GM13977 (cell line): ENCODE data around the gene KRT9.

ENCODE experiments used
- DNase-seq: peaks from one replicate; pipeline ENCODE4 v3.0.0; 2012; ENCODE audit warnings: low spot score
- in situ Hi-C: fragments of 300-500 bp; cut with MboI; formaldehyde crosslinking; loops from one replicate; pipeline ENCODE4 v1.12.0; 2022; ENCODE audit warnings: low sequenced_read_pairs, low pct_unique_long_range_greater_than_20kb, mixed read lengths, inconsistent platforms; ENCODE audit not compliant: unreplicated experiment
- TF ChIP-seq, protein P1 (sequence below): IDR thresholded peaks from 2 replicates; pipeline ENCODE4 v1.5.1; 2012; ENCODE audit warnings: mild to moderate bottlenecking, control low read depth; ENCODE audit not compliant: insufficient read depth; ENCODE audit errors: extremely low read depth, missing control alignments

Gene KRT9

DNA sequence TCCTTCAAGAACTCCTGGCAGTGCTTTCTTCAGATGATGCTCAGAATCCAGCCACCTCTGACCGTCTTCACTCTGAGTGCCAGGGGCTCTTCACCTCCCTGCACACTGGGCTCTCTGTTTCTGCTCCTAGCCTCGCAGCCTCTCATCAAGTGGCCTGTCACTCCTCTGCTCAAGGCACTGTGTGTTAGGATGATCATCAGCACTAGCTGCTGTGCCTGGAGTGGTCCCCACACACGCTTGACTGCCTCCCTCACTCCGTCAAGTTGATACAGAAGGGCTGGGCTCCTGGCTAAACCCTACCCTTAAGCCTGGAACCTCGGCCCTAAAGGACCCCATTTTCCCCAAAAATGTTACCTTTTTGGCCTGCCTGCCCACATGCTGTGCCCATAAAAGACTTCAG, 15.6 kb downstream of the KRT9 start:
- TF ChIP-seq, protein P1, sequence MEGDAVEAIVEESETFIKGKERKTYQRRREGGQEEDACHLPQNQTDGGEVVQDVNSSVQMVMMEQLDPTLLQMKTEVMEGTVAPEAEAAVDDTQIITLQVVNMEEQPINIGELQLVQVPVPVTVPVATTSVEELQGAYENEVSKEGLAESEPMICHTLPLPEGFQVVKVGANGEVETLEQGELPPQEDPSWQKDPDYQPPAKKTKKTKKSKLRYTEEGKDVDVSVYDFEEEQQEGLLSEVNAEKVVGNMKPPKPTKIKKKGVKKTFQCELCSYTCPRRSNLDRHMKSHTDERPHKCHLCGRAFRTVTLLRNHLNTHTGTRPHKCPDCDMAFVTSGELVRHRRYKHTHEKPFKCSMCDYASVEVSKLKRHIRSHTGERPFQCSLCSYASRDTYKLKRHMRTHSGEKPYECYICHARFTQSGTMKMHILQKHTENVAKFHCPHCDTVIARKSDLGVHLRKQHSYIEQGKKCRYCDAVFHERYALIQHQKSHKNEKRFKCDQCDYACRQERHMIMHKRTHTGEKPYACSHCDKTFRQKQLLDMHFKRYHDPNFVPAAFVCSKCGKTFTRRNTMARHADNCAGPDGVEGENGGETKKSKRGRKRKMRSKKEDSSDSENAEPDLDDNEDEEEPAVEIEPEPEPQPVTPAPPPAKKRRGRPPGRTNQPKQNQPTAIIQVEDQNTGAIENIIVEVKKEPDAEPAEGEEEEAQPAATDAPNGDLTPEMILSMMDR = no peak
- no peak for DNase-seq
- in situ Hi-C loops = no loop called here

DNA sequence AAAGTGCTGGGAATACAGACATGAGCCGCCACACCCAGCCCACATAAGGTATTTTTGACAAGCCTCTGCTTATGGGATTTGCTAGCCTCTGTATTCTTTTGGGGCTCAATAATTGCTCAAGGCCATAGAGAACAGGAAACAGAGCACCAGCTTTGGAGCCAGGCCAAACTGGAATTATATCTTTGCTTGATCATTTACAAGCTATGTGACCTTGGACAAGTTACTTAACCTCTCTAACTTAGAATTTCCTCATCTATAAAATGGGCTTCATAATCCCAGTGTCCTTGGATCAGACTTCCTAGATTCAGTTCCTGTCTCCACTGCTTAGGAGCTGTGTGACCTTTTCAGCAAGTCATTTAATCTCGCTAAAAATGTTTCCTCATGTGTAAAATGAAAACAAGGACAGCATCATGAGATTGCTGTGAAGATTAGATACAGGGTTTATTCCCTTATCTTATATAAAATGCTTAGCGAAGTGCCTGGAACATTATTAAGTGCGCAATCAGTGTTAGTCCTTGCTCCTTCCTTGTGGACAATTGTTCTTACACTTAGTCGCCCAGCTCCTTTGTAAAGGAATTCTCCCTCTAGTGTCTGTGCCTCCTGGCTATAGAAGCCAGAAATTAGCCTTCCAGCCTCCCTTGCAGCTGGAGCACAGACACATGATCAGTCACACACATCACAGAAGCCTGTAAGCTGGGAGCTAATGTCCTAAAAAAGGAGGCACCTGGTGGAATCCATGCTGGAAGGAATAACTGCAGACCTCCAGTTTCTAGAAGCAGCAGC, 16.6 kb downstream of the KRT9 start:
- no peak for DNase-seq
- in situ Hi-C loops = no loop called here
- TF ChIP-seq, protein P1 = no peak

- in situ Hi-C loops = no loop called here
- DNase-seq = no peak
- TF ChIP-seq, protein P1 = no peak
These were observed 17.7 kb downstream of the KRT9 start for GRCh38 chr17:41553987-41554680.

GRCh38 chr17:41553176-41553575, 18.7 kb downstream of the KRT9 start:
- DNase-seq = no peak
- in situ Hi-C loops = no loop called here
- TF ChIP-seq, protein P1 = no peak

DNA sequence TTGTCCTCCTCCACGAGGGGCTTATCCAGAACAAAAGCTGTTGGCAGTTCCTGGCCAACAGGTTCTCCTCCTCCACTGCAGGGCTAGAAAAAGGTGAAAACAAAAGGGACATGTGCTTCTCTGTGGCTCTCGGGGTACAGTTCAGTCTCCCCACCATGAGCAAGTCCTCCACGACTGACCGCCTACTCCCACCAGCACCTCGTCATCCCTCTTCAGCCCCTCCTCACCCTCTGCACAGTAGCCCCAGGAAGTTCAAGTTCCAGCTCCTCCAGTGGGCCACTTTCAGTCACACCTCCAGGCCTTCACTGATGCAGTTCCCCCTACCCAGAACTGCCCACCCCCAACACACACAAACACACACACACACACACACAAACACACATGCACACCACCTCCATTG, 19.4 kb downstream of the KRT9 start:
- in situ Hi-C loops = no loop called here
- TF ChIP-seq, protein P1 = no peak
- DNase-seq = no peak

GRCh38 chr17:41551365-41551764, 20.5 kb downstream of the KRT9 start:
- DNase-seq = no peak
- in situ Hi-C loops = no loop called here
- TF ChIP-seq, protein P1 = no peak
